Measurements from ENCODE around the gene GIMAP7.

GIMAP7 gene

DNA sequence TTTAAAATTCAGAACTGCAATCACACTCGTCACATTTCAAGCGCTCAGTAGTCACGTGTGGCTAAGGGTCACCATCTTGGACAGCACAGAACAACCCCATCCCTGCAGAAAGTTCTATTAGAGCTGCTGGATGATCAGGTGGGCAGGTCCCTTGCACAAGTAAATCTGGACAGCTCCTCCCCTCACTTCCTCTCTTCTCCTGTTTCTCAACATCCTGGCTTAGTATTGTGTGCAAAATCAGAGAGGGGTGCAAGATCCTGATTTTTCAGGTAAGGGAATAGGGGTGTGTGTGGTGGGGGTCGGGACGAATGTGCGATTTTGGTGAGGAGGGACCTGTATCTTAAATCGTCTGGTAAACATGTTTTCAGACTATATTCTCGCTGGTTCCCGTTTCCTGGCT lies 52.5 kb downstream of the GIMAP7 start, which contains the start of gene GIMAP4:
GIMAP4 (plus strand) TSS at position 222 of the 400 bp plus-strand sequence. CDS start 2,512 bp downstream, outside the sequence.
- DNase-seq (ENCODE audit: low read depth, low spot score): no peak
- H3K27ac ChIP-seq: no peak within 1 kb of the TSS

DNA sequence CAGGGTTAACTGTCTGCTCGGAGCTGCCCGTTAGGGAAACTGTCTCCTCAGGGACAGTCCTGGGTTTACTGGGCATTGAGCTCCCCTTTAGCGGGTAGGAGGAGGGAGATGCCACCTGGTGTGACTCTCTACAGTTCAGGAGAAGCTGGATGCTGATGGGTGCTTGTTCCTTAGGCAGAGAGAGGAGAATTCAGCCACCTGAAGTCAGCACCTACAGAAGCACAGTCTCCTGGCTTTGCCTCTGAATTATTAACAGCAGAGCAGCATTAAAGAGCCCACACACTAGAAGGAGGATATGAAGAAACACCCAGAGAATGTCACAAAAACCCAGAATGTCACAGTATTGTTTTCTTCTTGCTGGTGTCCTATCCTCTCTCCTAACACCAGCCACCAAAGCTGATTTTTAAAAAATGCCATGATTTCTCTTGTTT lies 53.2 kb downstream of the GIMAP7 start:
- H3K27ac ChIP-seq: no peak overlapping the region
- no peak for DNase-seq (ENCODE audit: low read depth, low spot score)

DNA sequence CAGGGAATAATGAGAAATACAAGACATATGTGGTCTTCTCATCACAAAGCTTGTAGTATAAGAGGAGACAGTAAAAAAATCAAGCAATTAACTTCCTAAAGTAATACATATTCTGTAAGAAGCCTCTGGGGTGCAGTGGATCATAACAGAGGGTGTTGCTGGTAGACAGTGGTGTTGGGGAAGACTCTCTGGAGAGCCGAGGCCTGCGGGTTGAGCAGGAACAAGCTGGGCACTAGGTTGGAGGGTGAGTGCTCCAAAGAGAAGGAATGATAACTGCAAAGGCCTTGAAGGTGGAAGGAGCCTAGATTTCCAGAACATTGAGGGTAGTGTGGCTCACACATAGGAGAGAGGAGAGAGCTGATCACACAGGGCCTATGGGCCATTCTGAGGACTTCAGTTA lies 54.0 kb downstream of the GIMAP7 start:
- DNase-seq (ENCODE audit: low read depth, low spot score): no peak
- no peak overlapping the region for H3K27ac ChIP-seq

DNA sequence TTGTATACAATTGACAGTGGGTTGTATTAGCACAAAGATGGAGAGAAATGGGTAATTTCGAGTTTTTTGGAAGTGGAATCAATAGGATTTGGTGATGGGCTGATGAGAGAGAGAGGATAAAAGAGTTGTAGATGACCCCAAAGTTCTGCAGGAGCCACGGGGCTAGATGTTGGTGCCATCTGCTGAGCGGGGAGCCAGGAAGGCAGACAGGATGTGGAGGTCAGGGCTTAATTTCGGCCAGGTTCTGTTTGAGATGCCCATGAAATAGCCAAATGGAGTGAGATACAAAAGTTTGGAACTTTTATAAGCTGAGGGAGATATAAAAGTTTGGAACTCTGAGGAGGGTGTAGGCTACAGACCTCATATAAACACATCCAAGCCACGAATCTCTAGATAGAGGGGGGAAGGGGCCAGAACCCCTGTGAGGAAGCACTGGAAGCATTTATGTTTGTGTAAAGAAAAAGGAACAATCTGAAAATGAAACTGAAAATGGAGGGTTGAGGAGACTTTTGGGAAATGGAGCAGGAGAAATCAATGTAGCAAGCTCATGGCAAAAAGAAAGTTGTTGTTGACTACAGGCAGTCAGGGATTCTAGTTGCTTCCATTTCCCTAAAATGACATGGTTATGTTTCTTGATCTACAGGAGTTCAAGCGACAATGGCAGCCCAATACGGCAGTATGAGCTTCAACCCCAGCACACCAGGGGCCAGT lies 54.7 kb downstream of the GIMAP7 start:
- DNase-seq (ENCODE audit: low read depth, low spot score): no peak
- H3K27ac ChIP-seq: no peak overlapping the region

All from epithelial cell of prostate (primary cell).